ENCODE measurements around the gene BRD2.
A peak's percentile ranks its signal among the peaks of the same experiment; 100 is the strongest.

BRD2 gene

DNA sequence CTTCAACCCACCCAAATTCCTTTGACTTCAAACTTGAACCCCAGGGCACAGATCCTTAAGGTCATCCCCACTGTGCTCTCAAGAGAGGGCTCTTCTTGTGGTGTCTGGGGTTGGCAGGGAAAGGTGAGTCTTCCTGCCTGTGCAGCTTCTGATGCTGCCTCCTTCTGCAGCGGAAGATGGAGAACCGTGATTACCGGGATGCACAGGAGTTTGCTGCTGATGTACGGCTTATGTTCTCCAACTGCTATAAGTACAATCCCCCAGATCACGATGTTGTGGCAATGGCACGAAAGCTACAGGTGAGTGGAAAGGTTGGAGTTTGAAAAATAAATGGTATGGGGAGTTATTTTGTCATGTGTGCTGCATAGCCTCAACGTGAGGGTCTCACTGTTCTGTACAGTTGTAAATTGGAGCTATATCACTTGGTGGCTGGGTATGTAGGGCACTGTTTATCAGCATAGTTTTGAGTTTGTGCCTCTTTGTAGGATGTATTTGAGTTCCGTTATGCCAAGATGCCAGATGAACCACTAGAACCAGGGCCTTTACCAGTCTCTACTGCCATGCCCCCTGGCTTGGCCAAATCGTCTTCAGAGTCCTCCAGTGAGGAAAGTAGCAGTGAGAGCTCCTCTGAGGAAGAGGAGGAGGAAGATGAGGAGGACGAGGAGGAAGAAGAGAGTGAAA, 9.0 kb downstream of the BRD2 start:
- Histone ChIP-seq H3K4me3 (ENCODE audit: severe bottlenecking) (no peak overlapping the region), H3K4me1 (ENCODE audit: insufficient read depth, poor library complexity, severe bottlenecking) (no peaks in the 10 kb centered on the region)

DNA sequence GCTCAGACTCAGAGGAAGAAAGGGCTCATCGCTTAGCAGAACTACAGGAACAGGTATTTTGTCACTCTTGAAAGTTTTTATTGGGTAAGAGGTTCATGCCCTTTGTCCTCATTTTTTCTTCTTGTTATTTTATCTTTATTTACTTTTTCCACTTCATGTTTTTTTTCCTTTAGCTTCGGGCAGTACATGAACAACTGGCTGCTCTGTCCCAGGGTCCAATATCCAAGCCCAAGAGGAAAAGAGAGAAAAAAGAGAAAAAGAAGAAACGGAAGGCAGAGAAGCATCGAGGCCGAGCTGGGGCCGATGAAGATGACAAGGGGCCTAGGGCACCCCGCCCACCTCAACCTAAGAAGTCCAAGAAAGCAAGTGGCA, 9.5 kb downstream of the BRD2 start:
- Histone ChIP-seq H3K36me3 (ENCODE audit: low read depth) (peaks cover 88% of the 10 kb centered on the region), H3K27me3 (ENCODE audit: insufficient read depth, poor library complexity, severe bottlenecking) (no peaks in the 10 kb centered on the region), H3K9me3 (ENCODE audit: severe bottlenecking) (no peaks in the 10 kb centered on the region), H3K27ac (ENCODE audit: poor library complexity, severe bottlenecking) (no peak overlapping the region), H3K4me1 (ENCODE audit: insufficient read depth, poor library complexity, severe bottlenecking) (no peaks in the 10 kb centered on the region), H3K4me3 (ENCODE audit: severe bottlenecking) (no peak overlapping the region)
- ATAC-seq (ENCODE audit: low read depth) (no peak), DNase-seq (ENCODE audit: low spot score) (no peak)
- TF ChIP-seq, protein P1, sequence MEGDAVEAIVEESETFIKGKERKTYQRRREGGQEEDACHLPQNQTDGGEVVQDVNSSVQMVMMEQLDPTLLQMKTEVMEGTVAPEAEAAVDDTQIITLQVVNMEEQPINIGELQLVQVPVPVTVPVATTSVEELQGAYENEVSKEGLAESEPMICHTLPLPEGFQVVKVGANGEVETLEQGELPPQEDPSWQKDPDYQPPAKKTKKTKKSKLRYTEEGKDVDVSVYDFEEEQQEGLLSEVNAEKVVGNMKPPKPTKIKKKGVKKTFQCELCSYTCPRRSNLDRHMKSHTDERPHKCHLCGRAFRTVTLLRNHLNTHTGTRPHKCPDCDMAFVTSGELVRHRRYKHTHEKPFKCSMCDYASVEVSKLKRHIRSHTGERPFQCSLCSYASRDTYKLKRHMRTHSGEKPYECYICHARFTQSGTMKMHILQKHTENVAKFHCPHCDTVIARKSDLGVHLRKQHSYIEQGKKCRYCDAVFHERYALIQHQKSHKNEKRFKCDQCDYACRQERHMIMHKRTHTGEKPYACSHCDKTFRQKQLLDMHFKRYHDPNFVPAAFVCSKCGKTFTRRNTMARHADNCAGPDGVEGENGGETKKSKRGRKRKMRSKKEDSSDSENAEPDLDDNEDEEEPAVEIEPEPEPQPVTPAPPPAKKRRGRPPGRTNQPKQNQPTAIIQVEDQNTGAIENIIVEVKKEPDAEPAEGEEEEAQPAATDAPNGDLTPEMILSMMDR (IDR thresholded peaks at IDR 0.05; ENCODE audit: poor library complexity, severe bottlenecking): no peak

More for the DNA sequence above, 9.0 kb downstream of the BRD2 start:
- no peaks in the 10 kb centered on the region for H3K27me3 ChIP-seq (ENCODE audit: insufficient read depth, poor library complexity, severe bottlenecking)
- peaks cover 93% of the 10 kb centered on the region for H3K36me3 ChIP-seq (ENCODE audit: low read depth)
- H3K9me3 ChIP-seq (ENCODE audit: severe bottlenecking): no peaks in the 10 kb centered on the region
- TF ChIP-seq, protein P1 (IDR thresholded peaks at IDR 0.05; ENCODE audit: poor library complexity, severe bottlenecking): no peak
- ATAC-seq (ENCODE audit: low read depth) (no peak), DNase-seq (ENCODE audit: low spot score) (no peak)
- H3K27ac ChIP-seq (ENCODE audit: poor library complexity, severe bottlenecking): peak overlapping the region; percentile 13

DNA sequence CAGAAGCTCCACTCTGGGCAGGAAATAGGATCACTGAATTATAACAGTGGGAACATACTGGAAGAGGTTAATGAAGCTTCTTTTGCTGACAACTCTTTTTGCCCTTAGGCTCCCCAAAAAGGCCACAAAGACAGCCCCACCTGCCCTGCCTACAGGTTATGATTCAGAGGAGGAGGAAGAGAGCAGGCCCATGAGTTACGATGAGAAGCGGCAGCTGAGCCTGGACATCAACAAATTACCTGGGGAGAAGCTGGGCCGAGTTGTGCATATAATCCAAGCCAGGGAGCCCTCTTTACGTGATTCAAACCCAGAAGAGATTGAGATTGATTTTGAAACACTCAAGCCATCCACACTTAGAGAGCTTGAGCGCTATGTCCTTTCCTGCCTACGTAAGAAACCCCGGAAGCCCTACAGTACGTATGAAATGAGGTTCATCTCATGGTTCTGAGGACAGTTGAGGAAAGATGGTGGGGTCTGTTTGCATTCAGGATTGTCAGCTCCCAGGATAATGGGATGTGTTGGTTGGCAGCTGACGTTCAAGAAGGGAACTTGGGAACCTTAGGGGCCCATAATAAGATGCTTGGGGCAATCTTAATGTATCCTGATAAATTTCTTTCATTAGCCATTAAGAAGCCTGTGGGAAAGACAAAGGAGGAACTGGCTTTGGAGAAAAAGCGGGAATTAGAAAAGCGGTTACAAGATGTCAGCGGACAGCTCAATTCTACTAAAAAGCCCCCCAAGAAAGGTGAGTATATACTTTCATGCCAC, 11.5 kb downstream of the BRD2 start:
- no peak overlapping the region for H3K27ac ChIP-seq (ENCODE audit: poor library complexity, severe bottlenecking)
- H3K4me1 ChIP-seq (ENCODE audit: insufficient read depth, poor library complexity, severe bottlenecking): no peaks in the 10 kb centered on the region
- ATAC-seq (ENCODE audit: low read depth) (no peak), DNase-seq (ENCODE audit: low spot score) (no peak)
- TF ChIP-seq, protein P1 (IDR thresholded peaks at IDR 0.05; ENCODE audit: poor library complexity, severe bottlenecking): no peak
- no peaks in the 10 kb centered on the region for H3K9me3 ChIP-seq (ENCODE audit: severe bottlenecking)
- H3K36me3 ChIP-seq (ENCODE audit: low read depth): peaks cover 68% of the 10 kb centered on the region
- H3K4me3 ChIP-seq (ENCODE audit: severe bottlenecking): no peak overlapping the region
- no peaks in the 10 kb centered on the region for H3K27me3 ChIP-seq (ENCODE audit: insufficient read depth, poor library complexity, severe bottlenecking)

DNA sequence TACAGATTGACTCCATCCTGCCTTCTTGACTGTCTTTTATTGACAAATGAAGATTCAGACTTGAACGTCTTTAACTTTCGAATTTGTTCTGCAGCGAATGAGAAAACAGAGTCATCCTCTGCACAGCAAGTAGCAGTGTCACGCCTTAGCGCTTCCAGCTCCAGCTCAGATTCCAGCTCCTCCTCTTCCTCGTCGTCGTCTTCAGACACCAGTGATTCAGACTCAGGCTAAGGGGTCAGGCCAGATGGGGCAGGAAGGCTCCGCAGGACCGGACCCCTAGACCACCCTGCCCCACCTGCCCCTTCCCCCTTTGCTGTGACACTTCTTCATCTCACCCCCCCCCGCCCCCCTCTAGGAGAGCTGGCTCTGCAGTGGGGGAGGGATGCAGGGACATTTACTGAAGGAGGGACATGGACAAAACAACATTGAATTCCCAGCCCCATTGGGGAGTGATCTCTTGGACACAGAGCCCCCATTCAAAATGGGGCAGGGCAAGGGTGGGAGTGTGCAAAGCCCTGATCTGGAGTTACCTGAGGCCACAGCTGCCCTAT, 12.2 kb downstream of the BRD2 start:
- no peaks in the 10 kb centered on the region for H3K27me3 ChIP-seq (ENCODE audit: insufficient read depth, poor library complexity, severe bottlenecking)
- no peaks in the 10 kb centered on the region for H3K4me1 ChIP-seq (ENCODE audit: insufficient read depth, poor library complexity, severe bottlenecking)
- no peak overlapping the region for H3K27ac ChIP-seq (ENCODE audit: poor library complexity, severe bottlenecking)
- peaks cover 61% of the 10 kb centered on the region for H3K36me3 ChIP-seq (ENCODE audit: low read depth)
- no peak for DNase-seq (ENCODE audit: low spot score)
- H3K9me3 ChIP-seq (ENCODE audit: severe bottlenecking): no peaks in the 10 kb centered on the region
- TF ChIP-seq, protein P1 (IDR thresholded peaks at IDR 0.05; ENCODE audit: poor library complexity, severe bottlenecking): no peak
- no peak overlapping the region for H3K4me3 ChIP-seq (ENCODE audit: severe bottlenecking)
- ATAC-seq (ENCODE audit: low read depth): no peak

Data from RWPE2 (cell line).